ENCODE results near the gene SHANK1.

GRCh38 chr19:50739132-50739913, 19.7 kb upstream of the SHANK1 start:
- TF ChIP-seq, protein P1, sequence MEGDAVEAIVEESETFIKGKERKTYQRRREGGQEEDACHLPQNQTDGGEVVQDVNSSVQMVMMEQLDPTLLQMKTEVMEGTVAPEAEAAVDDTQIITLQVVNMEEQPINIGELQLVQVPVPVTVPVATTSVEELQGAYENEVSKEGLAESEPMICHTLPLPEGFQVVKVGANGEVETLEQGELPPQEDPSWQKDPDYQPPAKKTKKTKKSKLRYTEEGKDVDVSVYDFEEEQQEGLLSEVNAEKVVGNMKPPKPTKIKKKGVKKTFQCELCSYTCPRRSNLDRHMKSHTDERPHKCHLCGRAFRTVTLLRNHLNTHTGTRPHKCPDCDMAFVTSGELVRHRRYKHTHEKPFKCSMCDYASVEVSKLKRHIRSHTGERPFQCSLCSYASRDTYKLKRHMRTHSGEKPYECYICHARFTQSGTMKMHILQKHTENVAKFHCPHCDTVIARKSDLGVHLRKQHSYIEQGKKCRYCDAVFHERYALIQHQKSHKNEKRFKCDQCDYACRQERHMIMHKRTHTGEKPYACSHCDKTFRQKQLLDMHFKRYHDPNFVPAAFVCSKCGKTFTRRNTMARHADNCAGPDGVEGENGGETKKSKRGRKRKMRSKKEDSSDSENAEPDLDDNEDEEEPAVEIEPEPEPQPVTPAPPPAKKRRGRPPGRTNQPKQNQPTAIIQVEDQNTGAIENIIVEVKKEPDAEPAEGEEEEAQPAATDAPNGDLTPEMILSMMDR (IDR thresholded peaks at IDR 0.05) = no peak
- TF ChIP-seq POLR2A (IDR thresholded peaks at IDR 0.05) = no peak
